Thyroid gland (tissue), 4 donors: ENCODE data around the gene IL27RA. TPM values are rescaled to one million over a fixed set of nuclear protein-coding genes. Genes with fewer than 3 reads are reported as not detected.
"Not testable (repeated sequence)": the region's sequence is repeated elsewhere in the genome, so short reads cannot be mapped to it uniquely, and the experiment has no call there.

ENCODE experiments used
- DNase-seq, 2 donors: peaks; one replicate each; pipeline ENCODE4 v3.0.0-alpha.2; 2019
- H3K27ac ChIP-seq, 3 donors: fragments of 200-600 bp; sonication (generic); 1 replicate in 2 of 3; 2 replicates in 1 of 3; pipeline ENCODE4 v1.5.1; 2016 to 2019; ENCODE audit warnings: mild to moderate bottlenecking in 1 of 3, moderate library complexity in 1 of 3
- H3K27me3 ChIP-seq: fragments of 200-600 bp; sonication (generic); one replicate; pipeline ENCODE4 v1.5.1; 2019
- H3K36me3 ChIP-seq, 2 donors: fragments of 200-600 bp; sonication (generic); one replicate each; pipeline ENCODE4 v1.5.1; 2016 to 2019
- H3K4me1 ChIP-seq, 2 donors: fragments of 200-600 bp; sonication (generic); one replicate each; pipeline ENCODE4 v1.5.1; 2017 to 2019
- H3K4me3 ChIP-seq, 3 donors: fragments of 200-600 bp; sonication (generic); replicated peaks in 1 of 3; 1 replicate in 2 of 3; 2 replicates in 1 of 3; pipeline ENCODE4 v1.5.1; 2016; ENCODE audit warnings: mild to moderate bottlenecking in 1 of 3
- H3K9me3 ChIP-seq: fragments of 200-600 bp; sonication (generic); one replicate; pipeline ENCODE4 v1.5.1; 2017
- POLR2A ChIP-seq, 2 donors: fragments of 450-650 bp; IDR thresholded peaks; one replicate each; pipeline ENCODE4 v1.6.1; 2017; ENCODE audit warnings: antibody characterized with exemption in 2 of 2, mild to moderate bottlenecking in 2 of 2, moderate library complexity in 1 of 2
- WGBS, 2 donors: methylation state at CpG; one replicate each; pipeline ENCODE4 v1.1.5; 2017; 5-methylcytosine and 5-hydroxymethylcytosine counted together
- intact Hi-C: fragments of 100-400 bp; cut with DNase I; formaldehyde crosslinking; loops from one replicate; pipeline ENCODE4 v1.15.1; 2023
- total RNA-seq, 4 donors: library from RNA; depleted of rRNA; stranded (reverse); fragments of >200 nt; gene quantifications; one replicate each; pipeline ENCODE4 v1.2.3, GENCODE V29; 2016
- TF ChIP-seq, protein P1 (sequence below), 6 experiments: fragments of 200-600 bp in 3 of 6; fragments of 450-650 bp in 3 of 6; sonication (generic) in 3 of 6; IDR thresholded peaks; one replicate each; pipeline ENCODE4 v1.5.1; 2016 to 2019; ENCODE audit warnings: antibody characterized with exemption in 6 of 6, mild to moderate bottlenecking in 2 of 6, inconsistent platforms in 1 of 6, moderate library complexity in 1 of 6

IL27RA gene
- total RNA-seq, 4 donors from 2014 or later, result 1.9 to 4.9 (median 3.4) TPM

- no peaks in the 10 kb centered on the region for H3K27me3 ChIP-seq
- WGBS, 2 donors, result 76 to 86% methylated on average over 4 of the region's 4 CpGs
- H3K9me3 ChIP-seq, result no peaks in the 10 kb centered on the region
- no peak overlapping the region for H3K27ac ChIP-seq
- TF ChIP-seq, protein P1, sequence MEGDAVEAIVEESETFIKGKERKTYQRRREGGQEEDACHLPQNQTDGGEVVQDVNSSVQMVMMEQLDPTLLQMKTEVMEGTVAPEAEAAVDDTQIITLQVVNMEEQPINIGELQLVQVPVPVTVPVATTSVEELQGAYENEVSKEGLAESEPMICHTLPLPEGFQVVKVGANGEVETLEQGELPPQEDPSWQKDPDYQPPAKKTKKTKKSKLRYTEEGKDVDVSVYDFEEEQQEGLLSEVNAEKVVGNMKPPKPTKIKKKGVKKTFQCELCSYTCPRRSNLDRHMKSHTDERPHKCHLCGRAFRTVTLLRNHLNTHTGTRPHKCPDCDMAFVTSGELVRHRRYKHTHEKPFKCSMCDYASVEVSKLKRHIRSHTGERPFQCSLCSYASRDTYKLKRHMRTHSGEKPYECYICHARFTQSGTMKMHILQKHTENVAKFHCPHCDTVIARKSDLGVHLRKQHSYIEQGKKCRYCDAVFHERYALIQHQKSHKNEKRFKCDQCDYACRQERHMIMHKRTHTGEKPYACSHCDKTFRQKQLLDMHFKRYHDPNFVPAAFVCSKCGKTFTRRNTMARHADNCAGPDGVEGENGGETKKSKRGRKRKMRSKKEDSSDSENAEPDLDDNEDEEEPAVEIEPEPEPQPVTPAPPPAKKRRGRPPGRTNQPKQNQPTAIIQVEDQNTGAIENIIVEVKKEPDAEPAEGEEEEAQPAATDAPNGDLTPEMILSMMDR (IDR thresholded peaks at IDR 0.05), result no peak
- H3K36me3 ChIP-seq, result no peaks in the 10 kb centered on the region
- peaks cover 7 to 9% of the 10 kb centered on the region in 2 donors for H3K4me1 ChIP-seq
- no peak for DNase-seq
- no peak overlapping the region for H3K4me3 ChIP-seq
- intact Hi-C loops, result no loop called here
Observed at GRCh38 chr19:14028901-14029300, 2.7 kb upstream of the IL27RA start.

- Histone ChIP-seq H3K36me3 (no peaks in the 10 kb centered on the region), H3K27me3 (no peaks in the 10 kb centered on the region), H3K9me3 (no peaks in the 10 kb centered on the region), H3K4me3 (peak overlapping the region in 2 of 3 donors; percentile 62 to 70), H3K27ac (peak overlapping the region in 2 of 3 donors; percentile 52 to 55), H3K4me1 (peaks cover 6 to 9% of the 10 kb centered on the region in 2 donors)
- no peak for DNase-seq
- TF ChIP-seq, protein P1 (IDR thresholded peaks at IDR 0.05), result no peak
- no peak for TF ChIP-seq POLR2A (IDR thresholded peaks at IDR 0.05)
- WGBS, 2 donors, result 39 to 47% methylated on average over 6 to 13 of the region's 20 CpGs
- intact Hi-C loops, result no loop called here
Observed at GRCh38 chr19:14030997-14031718, 404 bp upstream of the IL27RA start.

DNA sequence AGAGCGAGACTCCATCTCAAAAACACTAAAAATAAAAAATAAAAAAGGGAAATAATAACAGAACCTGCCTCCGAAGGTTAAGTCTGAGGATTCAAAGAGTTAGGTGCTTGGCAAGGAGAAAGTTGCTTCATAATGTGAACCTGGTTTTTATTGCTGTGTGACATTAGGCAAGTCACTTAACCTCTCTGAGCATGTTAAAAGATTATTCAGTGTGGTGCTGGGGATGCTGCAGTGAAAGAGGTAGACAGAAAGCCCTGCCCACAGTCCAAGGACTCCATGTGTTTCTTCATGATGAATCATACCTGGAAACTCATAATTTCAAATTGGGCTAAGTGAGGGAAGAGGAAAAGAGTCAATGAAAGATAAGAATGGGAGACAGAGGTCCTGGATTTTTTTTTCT lies 2.4 kb downstream of the IL27RA start:
- Histone ChIP-seq H3K36me3 (no peaks in the 10 kb centered on the region), H3K27ac (no peak overlapping the region), H3K27me3 (no peaks in the 10 kb centered on the region), H3K4me3 (no peak overlapping the region), H3K9me3 (no peaks in the 10 kb centered on the region), H3K4me1 (peaks cover 6 to 9% of the 10 kb centered on the region in 2 donors)
- 95 to 97% methylated on average over 2 of the region's 2 CpGs for WGBS, 2 donors
- TF ChIP-seq, protein P1 (IDR thresholded peaks at IDR 0.05), result no peak
- no peak for TF ChIP-seq POLR2A (IDR thresholded peaks at IDR 0.05)
- intact Hi-C loops, result no loop called here
- DNase-seq, result no peak

DNA sequence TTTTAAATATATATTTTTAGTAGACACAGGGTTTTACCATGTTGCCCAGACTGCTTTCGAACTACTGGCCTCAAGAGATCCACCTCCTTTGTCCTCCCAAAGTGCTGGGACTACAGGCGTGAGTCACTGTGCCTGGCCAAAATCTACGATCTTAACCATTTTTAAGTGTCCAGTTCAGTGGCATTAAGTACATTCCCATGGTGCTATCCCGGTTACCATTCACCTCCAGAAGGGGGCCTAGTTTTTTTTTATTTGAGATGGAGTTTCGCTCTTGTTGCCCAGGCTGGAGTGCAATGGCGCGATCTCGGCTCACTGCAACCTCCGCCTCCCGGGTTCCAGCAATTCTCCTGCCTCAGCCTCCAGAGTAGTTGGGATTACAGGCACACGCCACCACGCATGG lies 3.6 kb downstream of the IL27RA start:
- H3K9me3 ChIP-seq, H3K27ac ChIP-seq, H3K36me3 ChIP-seq, DNase-seq, H3K4me1 ChIP-seq, H3K27me3 ChIP-seq, intact Hi-C loops, H3K4me3 ChIP-seq: not testable (repeated sequence)
- WGBS, 2 donors, result 89% methylated on average over 12 of the region's 12 CpGs

DNA sequence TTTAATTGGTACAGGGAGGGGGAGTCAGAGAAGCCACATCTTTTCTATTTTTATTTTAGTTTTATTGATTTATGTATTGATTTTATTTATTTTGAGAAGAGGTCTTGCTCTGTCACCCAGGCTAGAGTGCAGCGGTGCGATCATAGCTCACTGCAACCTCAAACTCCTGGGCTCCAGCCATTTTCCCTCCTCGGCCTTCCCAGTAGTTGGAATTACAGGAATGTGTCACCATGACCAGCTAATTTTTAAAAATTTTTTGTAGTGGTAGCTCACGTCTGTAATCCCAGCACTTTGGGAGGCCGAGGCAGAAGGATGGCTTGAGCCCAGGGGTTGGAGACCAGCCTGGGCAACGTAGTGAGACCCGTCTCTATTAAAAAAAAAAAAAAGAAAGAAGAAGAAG lies 4.1 kb downstream of the IL27RA start:
- H3K9me3 ChIP-seq, result no peaks in the 10 kb centered on the region
- no peak overlapping the region for H3K27ac ChIP-seq
- intact Hi-C loops, result no loop called here
- WGBS, 2 donors, result 84 to 88% methylated on average over 7 of the region's 7 CpGs
- H3K4me3 ChIP-seq, result no peak overlapping the region
- TF ChIP-seq, protein P1 (IDR thresholded peaks at IDR 0.05), result no peak
- H3K27me3 ChIP-seq, result no peaks in the 10 kb centered on the region
- no peak for DNase-seq
- peaks cover 6 to 9% of the 10 kb centered on the region in 2 donors for H3K4me1 ChIP-seq
- H3K36me3 ChIP-seq, result no peaks in the 10 kb centered on the region
